Activated T-cell treated with anti-CD3 and anti-CD28 coated beads, Interleukin-2, amount 50 U/mL, for 72 hours (primary cell): ENCODE results near the gene EBNA1BP2. TPM values are rescaled to one million over a fixed set of nuclear protein-coding genes. Genes with fewer than 3 reads are reported as not detected.

ENCODE experiments used
- ATAC-seq, 2 donors: fragments of 150-1000 bp; cut with Tn5 transposase; replicated peaks in 1 of 2; 2 replicates each; pipeline ENCODE4 v1.10.0; 2021; ENCODE audit warnings: moderate library complexity in 2 of 2, mild to moderate bottlenecking in 1 of 2
- DNase-seq, 2 donors: peaks; one replicate each; pipeline ENCODE4 v3.0.0; 2021 to 2022; ENCODE audit warnings: mixed read lengths in 1 of 2
- H3K27ac Mint-ChIP-seq: one replicate; pipeline ENCODE4 v1.8.0; 2022; ENCODE audit warnings: mild to moderate bottlenecking, moderate library complexity, mixed read lengths
- H3K27me3 Mint-ChIP-seq: one replicate; pipeline ENCODE4 v1.8.0; 2022; ENCODE audit warnings: low read depth, mixed read lengths
- H3K36me3 Mint-ChIP-seq, 2 donors: one replicate each; pipeline ENCODE4 v1.8.0; 2022; ENCODE audit warnings: mixed read lengths in 2 of 2, mild to moderate bottlenecking in 1 of 2; ENCODE audit not compliant: insufficient read depth in 2 of 2
- H3K4me1 Mint-ChIP-seq: one replicate; pipeline ENCODE4 v1.8.0; 2022; ENCODE audit warnings: low read depth, mixed read lengths
- H3K4me3 Mint-ChIP-seq, 2 donors: one replicate each; pipeline ENCODE4 v1.8.0; 2022; ENCODE audit warnings: mild to moderate bottlenecking in 2 of 2, mixed read lengths in 2 of 2, moderate library complexity in 2 of 2
- H3K9me3 Mint-ChIP-seq, 2 donors: one replicate each; pipeline ENCODE4 v1.8.0; 2022; ENCODE audit warnings: mixed read lengths in 2 of 2
- total RNA-seq, 2 donors: library from RNA; stranded (reverse); gene quantifications; one replicate each; pipeline ENCODE4 v1.2.3, GENCODE V29; 2022

EBNA1BP2 gene
- total RNA-seq, 2 donors from 2014 or later = 37.0 to 46.4 TPM

GRCh38 chr1:43199093-43199726 lies 27.1 kb upstream of the EBNA1BP2 start:
- Mint-ChIP-seq H3K4me3 (no peak overlapping the region), H3K9me3 (peaks cover 2 to 4% of the 10 kb centered on the region in 2 donors), H3K27me3 (peaks cover 5% of the 10 kb centered on the region), H3K27ac (no peak overlapping the region), H3K36me3 (peaks cover 2 to 4% of the 10 kb centered on the region in 2 donors), H3K4me1 (no peaks in the 10 kb centered on the region)
- ATAC-seq = peak in 1 of 2 donors; percentile 81
- peak in 1 of 2 donors; percentile 20 for DNase-seq

- Mint-ChIP-seq H3K4me1 (no peaks in the 10 kb centered on the region), H3K4me3 (no peak overlapping the region)
- ATAC-seq = no peak
Measured at GRCh38 chr1:43197343-43198127, 25.4 kb upstream of the EBNA1BP2 start.

GRCh38 chr1:43194509-43194908 lies 22.4 kb upstream of the EBNA1BP2 start:
- no peak overlapping the region for H3K27ac Mint-ChIP-seq
- H3K36me3 Mint-ChIP-seq = peaks cover 6 to 10% of the 10 kb centered on the region in 2 donors

More at GRCh38 chr1:43197343-43198127, 25.4 kb upstream of the EBNA1BP2 start:
- H3K9me3 Mint-ChIP-seq = peaks cover 3 to 4% of the 10 kb centered on the region in 2 donors
- no peak overlapping the region for H3K27ac Mint-ChIP-seq
- peaks cover 4% of the 10 kb centered on the region in 2 donors for H3K36me3 Mint-ChIP-seq
- peaks cover 8% of the 10 kb centered on the region for H3K27me3 Mint-ChIP-seq
- DNase-seq = no peak

GRCh38 chr1:43188106-43188505 lies 16.0 kb upstream of the EBNA1BP2 start:
- Mint-ChIP-seq H3K27me3 (no peaks in the 10 kb centered on the region), H3K4me3 (no peak overlapping the region), H3K27ac (no peak overlapping the region), H3K36me3 (peaks cover 2 to 9% of the 10 kb centered on the region in 2 donors), H3K4me1 (no peaks in the 10 kb centered on the region), H3K9me3 (peaks cover 2 to 13% of the 10 kb centered on the region in 2 donors)
- DNase-seq (no peak), ATAC-seq (no peak)

More at GRCh38 chr1:43194509-43194908, 22.4 kb upstream of the EBNA1BP2 start:
- peaks cover 8% of the 10 kb centered on the region for H3K27me3 Mint-ChIP-seq
- ATAC-seq (no peak), DNase-seq (no peak)
- no peak overlapping the region for H3K4me3 Mint-ChIP-seq
- H3K9me3 Mint-ChIP-seq = peaks cover 5 to 13% of the 10 kb centered on the region in 2 donors
- no peaks in the 10 kb centered on the region for H3K4me1 Mint-ChIP-seq

GRCh38 chr1:43184995-43185394 lies 12.9 kb upstream of the EBNA1BP2 start:
- Mint-ChIP-seq H3K27me3 (no peaks in the 10 kb centered on the region), H3K4me3 (no peak overlapping the region), H3K9me3 (peaks cover 2 to 5% of the 10 kb centered on the region in 2 donors), H3K27ac (no peak overlapping the region), H3K36me3 (peaks cover 0 to 2% of the 10 kb centered on the region in 2 donors), H3K4me1 (no peaks in the 10 kb centered on the region)
- ATAC-seq (no peak), DNase-seq (no peak)

GRCh38 chr1:43184388-43184787 lies 12.3 kb upstream of the EBNA1BP2 start:
- H3K9me3 Mint-ChIP-seq = peaks cover 0 to 2% of the 10 kb centered on the region in 2 donors
- H3K27me3 Mint-ChIP-seq = no peaks in the 10 kb centered on the region
- no peak overlapping the region for H3K27ac Mint-ChIP-seq
- H3K4me3 Mint-ChIP-seq = no peak overlapping the region
- ATAC-seq = no peak
- peaks cover 0 to 2% of the 10 kb centered on the region in 2 donors for H3K36me3 Mint-ChIP-seq
- H3K4me1 Mint-ChIP-seq = no peaks in the 10 kb centered on the region
- no peak for DNase-seq

- H3K36me3 Mint-ChIP-seq = no peaks in the 10 kb centered on the region
Measured at GRCh38 chr1:43177691-43178090, 5.6 kb upstream of the EBNA1BP2 start.

GRCh38 chr1:43174873-43175272 lies 2.8 kb upstream of the EBNA1BP2 start:
- ATAC-seq (no peak), DNase-seq (no peak)
- peaks cover 23% of the 10 kb centered on the region for H3K4me1 Mint-ChIP-seq
- H3K4me3 Mint-ChIP-seq = no peak overlapping the region
- peaks cover 37% of the 10 kb centered on the region for H3K27me3 Mint-ChIP-seq
- no peaks in the 10 kb centered on the region for H3K9me3 Mint-ChIP-seq
- H3K27ac Mint-ChIP-seq = no peak overlapping the region
- peaks cover 0 to 6% of the 10 kb centered on the region in 2 donors for H3K36me3 Mint-ChIP-seq

More at GRCh38 chr1:43177691-43178090, 5.6 kb upstream of the EBNA1BP2 start:
- Mint-ChIP-seq H3K27ac (no peak overlapping the region), H3K4me3 (no peak overlapping the region), H3K9me3 (no peaks in the 10 kb centered on the region), H3K27me3 (peaks cover 37% of the 10 kb centered on the region), H3K4me1 (no peaks in the 10 kb centered on the region)
- no peak for ATAC-seq
- no peak for DNase-seq

GRCh38 chr1:43172527-43172972 lies 460 bp upstream of the EBNA1BP2 start:
- ATAC-seq (peak; percentile 85 to 88), DNase-seq (peak; percentile 84)
- H3K27me3 Mint-ChIP-seq = peaks cover 31% of the 10 kb centered on the region
- peak overlapping the region; percentile 95 to 99 for H3K4me3 Mint-ChIP-seq
- H3K4me1 Mint-ChIP-seq = peaks cover 28% of the 10 kb centered on the region
- H3K36me3 Mint-ChIP-seq = peaks cover 0 to 16% of the 10 kb centered on the region in 2 donors
- H3K9me3 Mint-ChIP-seq = no peaks in the 10 kb centered on the region
- H3K27ac Mint-ChIP-seq = no peak overlapping the region

- Mint-ChIP-seq H3K36me3 (peaks cover 0 to 25% of the 10 kb centered on the region in 2 donors), H3K4me1 (peaks cover 28% of the 10 kb centered on the region)
Measured at GRCh38 chr1:43171312-43171875, 696 bp downstream of the EBNA1BP2 start.

GRCh38 chr1:43165765-43166164 lies 6.3 kb downstream of the EBNA1BP2 start:
- H3K9me3 Mint-ChIP-seq = no peaks in the 10 kb centered on the region
- H3K27ac Mint-ChIP-seq = peak overlapping the region; percentile 61
- no peak overlapping the region for H3K4me3 Mint-ChIP-seq
- H3K4me1 Mint-ChIP-seq = peaks cover 14% of the 10 kb centered on the region
- H3K27me3 Mint-ChIP-seq = no peaks in the 10 kb centered on the region
- no peak for DNase-seq
- peaks cover 5 to 31% of the 10 kb centered on the region in 2 donors for H3K36me3 Mint-ChIP-seq
- ATAC-seq = no peak

More at GRCh38 chr1:43171312-43171875, 696 bp downstream of the EBNA1BP2 start:
- Mint-ChIP-seq H3K27ac (peak overlapping the region; percentile 93), H3K9me3 (no peaks in the 10 kb centered on the region), H3K4me3 (peak overlapping the region; percentile 95 to 99), H3K27me3 (peaks cover 20% of the 10 kb centered on the region)
- ATAC-seq (no peak), DNase-seq (no peak)

- H3K36me3 Mint-ChIP-seq = peaks cover 5 to 31% of the 10 kb centered on the region in 2 donors
- H3K4me3 Mint-ChIP-seq = no peak overlapping the region
- DNase-seq (no peak), ATAC-seq (no peak)
- no peaks in the 10 kb centered on the region for H3K27me3 Mint-ChIP-seq
- peaks cover 8% of the 10 kb centered on the region for H3K4me1 Mint-ChIP-seq
- H3K9me3 Mint-ChIP-seq = no peaks in the 10 kb centered on the region
- peak overlapping the region; percentile 61 for H3K27ac Mint-ChIP-seq
Measured at GRCh38 chr1:43165162-43165561, 6.9 kb downstream of the EBNA1BP2 start.

GRCh38 chr1:43156026-43156425 lies 16.1 kb downstream of the EBNA1BP2 start:
- Mint-ChIP-seq H3K27ac (no peak overlapping the region), H3K36me3 (no peaks in the 10 kb centered on the region)

More at GRCh38 chr1:43156026-43156425, 16.1 kb downstream of the EBNA1BP2 start:
- no peaks in the 10 kb centered on the region for H3K4me1 Mint-ChIP-seq
- no peak for DNase-seq
- ATAC-seq = no peak
- H3K4me3 Mint-ChIP-seq = no peak overlapping the region
- H3K9me3 Mint-ChIP-seq = no peaks in the 10 kb centered on the region
- H3K27me3 Mint-ChIP-seq = peaks cover 7% of the 10 kb centered on the region
